Measurements from ENCODE around the gene MORN1.
"Not testable (repeated sequence)": the region's sequence is repeated elsewhere in the genome, so short reads cannot be mapped to it uniquely, and the experiment has no call there.

MORN1 gene

DNA sequence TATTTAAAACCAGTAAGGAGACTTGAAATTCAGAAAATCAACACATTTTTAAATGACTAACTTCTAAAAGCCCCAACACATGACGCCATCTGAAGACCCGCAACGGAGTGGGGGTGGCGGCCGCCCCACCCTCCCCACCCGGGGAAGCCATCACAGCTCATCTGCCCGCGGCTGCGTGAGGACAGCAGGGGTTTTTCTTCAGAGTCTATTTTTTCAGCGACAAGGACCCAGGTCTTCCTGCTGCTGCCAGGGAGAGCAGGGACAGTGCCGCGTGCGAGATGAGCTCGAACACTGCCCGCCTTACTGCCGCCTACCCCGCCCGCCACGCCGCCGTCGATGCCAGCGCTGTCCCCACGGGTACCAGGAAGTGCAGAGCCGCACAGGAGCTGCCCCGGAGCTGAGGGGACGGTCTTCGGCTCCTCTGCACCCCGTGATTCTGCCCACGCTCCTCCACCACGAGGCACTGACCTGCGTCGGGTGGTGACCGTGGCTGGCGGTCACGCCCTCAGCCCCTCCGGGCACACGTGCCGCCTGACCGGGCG lies 84.2 kb downstream of the MORN1 start:
- no peak for DNase-seq (ENCODE audit: low read depth)

DNA sequence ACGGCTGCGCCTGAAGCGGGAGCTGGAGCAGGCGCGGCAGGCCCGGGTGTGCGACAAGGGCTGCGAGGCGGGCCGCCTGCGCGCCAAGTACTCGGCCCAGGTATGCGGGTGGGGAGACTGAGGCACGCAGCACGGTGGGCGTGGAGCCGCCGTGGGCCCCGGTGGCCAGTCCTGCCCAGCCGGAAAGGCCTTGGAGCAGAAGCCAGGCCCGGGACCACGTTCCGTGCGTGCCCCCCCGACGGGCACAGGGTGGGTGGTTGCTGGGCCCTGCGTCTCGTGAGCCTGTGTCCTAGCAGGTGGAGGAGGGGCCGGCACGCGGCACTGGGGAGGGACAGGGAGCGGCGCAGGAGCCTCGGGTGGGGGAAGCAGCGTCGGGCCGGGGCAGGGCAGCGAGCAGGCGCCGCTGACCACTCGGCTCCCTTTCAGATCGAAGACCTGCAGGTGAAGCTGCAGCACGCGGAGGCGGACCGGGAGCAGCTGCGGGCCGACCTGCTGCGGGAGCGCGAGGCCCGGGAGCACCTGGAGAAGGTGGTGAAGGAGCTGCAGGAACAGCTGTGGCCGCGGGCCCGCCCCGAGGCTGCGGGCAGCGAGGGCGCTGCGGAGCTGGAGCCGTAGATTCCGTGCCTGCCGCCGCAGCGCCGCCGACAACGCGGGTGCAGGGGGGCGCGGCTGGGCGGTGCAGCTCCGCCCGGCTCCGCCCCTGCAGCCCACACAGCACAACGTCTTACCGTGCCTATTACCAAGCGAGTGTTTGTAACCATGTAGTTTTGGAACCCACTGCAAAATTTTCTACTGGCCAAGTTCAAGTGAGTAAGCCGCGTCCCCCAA lies 85.0 kb downstream of the MORN1 start:
- DNase-seq (ENCODE audit: low read depth) = peak; percentile 28

DNA sequence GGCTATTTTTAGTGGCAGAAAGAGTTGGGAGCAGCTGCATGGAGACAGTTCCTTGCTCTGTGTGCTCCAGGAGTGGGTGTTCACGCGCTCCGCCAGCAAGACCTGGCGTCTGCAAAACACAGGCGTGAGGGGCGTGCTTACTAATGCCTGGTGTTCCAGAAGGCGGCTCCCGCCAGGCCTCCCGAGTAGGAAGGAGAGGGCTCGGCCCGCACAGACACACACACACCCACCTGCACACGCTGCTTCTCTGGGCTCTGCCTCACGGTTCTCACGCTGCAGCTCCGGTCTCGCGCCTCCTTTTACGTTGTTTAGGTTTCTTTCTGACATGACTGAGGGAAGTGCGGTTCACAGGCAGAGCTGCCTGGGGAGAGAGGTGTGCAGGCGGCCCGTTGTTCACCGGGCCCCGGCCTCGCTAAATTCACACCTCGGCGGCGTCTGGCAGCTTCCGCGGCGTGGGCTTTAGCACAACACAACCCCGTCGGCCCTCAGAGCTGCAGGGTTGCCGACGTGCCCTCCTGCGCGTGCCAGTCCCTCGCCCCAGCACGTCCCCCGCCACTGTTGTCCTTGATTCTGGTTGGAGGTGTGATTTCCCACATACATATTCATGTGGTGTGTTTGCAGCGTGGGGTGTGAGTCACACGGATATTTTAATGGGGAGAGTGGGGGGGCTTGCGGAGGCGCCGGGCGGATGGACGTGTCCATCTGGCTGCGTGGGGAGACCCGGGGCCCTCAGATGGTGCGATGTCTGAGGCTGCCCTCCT lies 86.3 kb downstream of the MORN1 start:
- peak; percentile 66 for DNase-seq (ENCODE audit: low read depth)

DNA sequence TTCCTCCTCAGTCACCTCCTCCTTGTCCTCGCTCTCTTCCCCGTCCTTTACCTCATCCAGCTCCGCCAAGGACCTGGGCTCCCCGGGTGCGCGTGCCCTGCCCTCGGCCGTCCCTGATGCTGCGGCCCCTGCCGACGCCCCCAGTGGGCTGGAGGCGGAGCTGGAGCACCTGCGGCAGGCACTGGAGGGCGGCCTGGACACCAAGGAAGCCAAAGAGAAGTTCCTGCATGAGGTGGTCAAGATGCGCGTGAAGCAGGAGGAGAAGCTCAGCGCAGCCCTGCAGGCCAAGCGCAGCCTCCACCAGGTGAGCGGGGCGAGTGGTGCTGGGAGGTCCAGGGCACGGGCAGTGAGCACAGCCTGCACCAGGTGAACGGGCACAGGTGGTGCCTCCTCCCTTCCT lies 87.1 kb downstream of the MORN1 start:
- DNase-seq (ENCODE audit: low read depth) = no peak

DNA sequence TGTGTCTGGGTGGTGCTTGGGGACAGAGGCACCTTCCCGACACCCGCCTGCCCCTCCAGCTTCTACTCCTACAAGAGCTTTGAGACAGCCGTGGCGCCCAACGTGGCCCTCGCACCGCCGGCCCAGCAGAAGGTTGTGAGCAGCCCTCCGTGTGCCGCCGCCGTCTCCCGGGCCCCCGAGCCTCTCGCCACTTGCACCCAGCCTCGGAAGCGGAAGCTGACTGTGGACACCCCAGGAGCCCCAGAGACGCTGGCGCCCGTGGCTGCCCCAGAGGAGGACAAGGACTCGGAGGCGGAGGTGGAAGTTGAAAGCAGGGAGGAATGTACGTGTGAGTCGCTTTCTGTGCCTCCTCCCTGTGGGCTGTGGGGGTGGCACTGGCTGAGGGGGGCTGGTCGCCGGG lies 87.6 kb downstream of the MORN1 start:
- DNase-seq (ENCODE audit: low read depth) = no peak

DNA sequence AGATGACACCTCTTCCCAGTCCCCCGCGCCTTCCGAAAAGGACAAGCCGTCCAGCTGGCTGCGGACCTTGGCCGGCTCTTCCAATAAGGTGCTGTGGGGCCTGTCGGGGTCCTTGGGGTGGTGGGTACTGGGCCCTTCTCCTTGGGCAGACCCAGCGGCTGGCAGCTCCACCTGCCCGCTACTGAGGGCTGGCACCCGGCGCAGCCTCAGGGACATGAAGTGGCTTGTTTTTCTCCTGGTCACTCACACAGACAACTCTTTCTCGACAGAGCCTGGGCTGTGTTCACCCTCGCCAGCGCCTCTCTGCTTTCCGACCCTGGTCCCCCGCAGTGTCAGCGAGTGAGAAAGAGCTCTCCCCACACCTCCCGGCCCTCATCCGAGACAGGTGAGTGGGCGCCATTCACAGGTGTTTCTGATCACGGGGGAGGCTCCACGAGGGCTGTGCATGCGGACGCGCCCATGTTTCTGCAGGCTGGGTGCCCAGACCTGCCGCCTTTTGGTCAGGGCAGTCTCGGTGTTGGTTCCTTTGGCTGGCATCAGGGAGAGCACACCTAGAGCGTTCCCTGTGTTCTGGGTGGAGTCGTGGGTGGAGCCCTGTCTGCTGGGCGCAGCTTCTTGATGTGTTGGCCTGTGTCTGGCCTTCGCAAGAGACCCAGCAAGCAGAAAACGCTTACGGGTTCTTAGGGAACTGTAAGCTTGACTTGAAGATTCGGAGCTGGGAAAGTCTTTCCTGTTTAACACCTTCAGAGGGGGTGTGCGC lies 88.2 kb downstream of the MORN1 start:
- no peak for DNase-seq (ENCODE audit: low read depth)

DNA sequence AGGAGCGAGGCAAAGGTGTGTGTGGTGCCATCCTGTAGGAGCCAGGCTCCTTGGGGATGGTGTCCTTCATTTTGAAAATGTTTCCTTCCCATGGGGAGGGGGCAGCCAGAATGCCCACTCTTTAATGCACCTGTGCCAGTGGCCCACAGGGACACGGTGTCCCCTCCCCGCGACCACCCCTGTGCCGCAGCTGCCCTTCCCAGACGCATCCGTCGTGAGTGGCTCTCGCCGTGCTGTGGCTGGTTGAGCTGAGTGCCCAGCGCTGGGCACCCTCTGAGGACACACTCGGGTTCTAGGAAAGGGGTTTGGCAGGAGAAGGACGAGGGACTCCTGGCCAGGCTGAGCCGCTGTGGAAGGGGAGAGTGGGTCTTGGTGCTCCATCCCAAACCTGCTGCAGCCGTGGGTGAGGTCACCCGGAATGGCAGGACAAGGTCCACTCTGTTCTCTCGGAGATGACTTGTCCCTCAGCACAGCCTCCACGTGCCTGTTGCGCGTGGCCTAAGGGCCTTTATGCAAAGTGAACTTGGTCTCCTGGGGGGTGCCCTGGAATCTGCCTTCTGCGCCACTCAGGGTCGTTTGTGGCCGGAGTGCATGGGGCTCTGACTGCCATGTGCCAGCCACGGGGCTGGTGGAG lies 88.9 kb downstream of the MORN1 start:
- DNase-seq (ENCODE audit: low read depth) = no peak

DNA sequence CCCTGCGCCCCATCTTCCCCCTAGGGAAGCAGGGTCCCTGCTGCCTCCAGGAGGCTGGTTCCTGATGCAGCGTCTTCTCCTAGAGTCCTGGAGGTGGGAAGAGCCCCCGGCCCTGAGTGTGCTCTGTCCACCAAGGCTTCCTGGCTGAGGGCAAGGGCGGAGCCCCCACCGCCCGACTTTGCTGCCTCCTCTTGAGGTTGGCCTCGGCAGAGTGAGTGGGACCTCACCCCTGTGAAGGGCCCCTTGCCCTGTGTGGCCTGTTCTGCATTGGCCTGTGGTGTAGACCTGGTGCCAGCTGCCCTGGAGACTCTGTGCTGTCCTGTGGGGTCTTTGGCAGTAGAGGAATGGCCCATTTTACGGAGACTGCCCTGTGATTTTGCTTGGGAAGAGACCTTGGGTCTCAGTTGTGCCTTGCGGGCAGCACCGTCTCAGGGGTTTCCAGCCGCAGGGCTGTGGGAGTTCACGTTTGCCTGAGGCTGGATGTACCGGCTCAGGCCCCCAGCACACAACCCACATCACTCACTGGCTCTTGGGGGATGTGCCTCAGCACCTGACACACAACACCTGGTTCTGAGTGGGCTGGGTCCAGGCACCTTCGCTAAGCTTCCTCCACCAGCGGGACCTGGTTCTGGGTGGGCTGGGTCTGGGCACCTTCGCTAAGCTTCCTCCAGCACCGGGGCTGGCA lies 89.6 kb downstream of the MORN1 start:
- no peak for DNase-seq (ENCODE audit: low read depth)

DNA sequence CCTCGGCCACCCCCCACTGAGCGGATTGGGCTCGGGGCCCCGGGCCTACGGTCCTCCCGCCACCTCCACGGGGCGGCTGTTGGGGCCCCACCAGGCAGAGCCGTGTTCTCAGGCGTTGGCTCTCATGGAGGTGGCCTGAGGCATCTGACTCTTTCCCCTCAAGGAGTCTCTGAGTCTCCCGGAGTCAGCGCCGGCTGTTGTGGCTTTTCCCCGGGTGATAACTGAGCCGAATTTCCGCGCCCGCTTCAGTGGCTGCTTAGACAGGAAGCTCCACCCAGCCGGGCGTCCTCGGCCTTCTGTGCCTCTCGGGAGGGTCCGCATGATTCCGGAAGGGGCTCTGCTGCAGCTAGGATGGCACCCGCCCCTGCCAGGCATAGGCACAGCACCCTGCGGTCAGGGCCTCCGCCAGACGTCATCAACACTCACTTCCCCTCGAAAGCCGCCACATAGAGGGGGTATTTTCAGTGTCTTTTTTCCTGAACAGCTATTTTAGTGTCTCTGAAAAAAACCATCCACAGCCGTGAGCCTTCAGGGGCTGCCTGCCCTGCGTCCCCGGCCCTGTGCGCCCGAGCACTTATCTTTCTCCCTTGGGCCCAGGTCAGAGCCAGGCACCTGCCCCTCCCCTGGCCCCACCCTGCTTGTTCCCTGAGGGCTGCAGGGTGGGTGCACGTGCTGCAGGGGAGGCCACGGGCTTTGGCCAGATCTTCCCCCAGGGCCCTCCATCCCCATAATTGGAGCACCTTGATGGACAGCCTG lies 90.3 kb downstream of the MORN1 start:
- peak; percentile 63 for DNase-seq (ENCODE audit: low read depth)

DNA sequence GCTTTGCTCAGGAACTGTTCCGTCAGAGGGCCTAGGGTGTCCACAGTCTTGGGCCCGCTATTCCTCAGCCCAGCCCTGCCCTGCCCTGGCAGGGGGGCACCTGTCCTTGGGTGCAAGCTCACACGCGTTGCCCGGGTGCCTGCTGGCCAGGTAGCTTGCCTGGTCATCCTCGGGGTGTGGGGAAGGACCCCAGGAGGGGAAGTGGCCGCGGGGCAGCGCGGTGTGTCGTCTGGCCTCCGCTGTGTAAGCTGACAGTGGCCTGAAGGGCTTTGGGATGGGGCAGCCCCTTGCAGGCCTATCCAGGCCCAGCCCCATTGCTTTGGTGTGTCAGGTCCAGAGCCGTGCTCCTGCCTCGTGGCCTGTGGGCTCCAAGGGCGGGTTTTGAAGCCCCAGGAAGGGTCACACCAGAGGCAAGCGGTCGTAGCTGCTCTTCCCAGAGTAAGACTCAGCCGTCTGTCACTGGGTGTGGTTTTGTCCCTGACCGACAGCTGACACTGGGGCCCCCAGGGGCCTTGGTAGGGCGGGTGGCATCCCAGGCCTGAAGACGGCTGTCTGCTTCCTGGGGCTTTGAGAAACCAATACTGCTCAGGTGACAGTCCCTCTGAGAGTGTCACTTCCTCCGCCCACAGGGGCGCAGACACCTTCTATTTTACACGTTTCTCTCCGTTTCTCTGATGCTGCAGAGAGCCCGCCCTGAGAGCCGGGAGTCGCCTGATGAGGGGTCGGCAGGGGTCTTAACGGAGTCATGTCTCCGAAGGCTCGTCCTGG lies 91.2 kb downstream of the MORN1 start:
- no peak for DNase-seq (ENCODE audit: low read depth)

DNA sequence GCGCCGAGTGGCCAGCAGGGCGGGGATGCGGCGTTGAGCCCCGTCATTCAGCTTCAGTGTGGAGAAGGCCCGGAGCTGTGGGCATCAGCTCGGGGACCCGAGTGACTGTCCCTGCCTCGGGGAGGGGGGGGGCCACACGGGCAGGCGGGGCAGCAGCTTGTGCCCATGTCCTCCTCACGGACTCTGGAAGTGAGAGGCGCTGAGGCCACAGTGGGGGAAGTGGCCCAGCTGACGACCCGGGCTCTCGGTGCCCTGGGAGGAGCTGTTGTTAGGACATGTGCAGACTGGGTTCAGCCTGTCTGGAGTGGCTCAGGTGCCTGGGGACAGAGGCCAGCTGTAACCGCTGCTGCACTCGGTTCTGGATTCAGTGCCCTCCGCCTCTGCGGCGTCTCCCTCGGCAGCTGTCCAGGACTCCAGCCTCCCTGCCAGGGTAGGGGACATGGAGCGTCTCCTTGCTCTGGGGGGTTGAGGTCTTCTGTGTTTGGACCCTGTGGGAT lies 92.2 kb downstream of the MORN1 start:
- no peak for DNase-seq (ENCODE audit: low read depth)

DNA sequence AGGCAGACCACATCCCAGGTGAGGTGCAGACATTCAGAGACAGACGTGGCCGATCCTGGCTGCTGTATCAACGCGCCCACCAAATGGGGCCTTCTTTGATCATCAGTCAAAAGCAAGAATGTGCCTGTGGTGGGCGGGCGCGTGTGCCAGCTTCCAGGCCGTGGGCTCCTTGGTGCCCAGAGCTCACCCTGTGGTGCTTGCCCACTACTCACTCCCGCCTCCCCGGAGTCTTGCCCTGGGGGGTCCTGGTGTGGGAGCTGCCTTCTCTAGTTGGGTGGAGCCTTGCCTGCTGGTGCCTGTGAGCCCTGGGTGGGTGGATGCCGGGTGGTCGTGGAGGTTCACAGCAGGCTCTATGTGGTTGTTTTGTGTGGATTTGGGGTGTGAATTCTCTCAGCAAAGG lies 92.7 kb downstream of the MORN1 start:
- no peak for DNase-seq (ENCODE audit: low read depth)

DNA sequence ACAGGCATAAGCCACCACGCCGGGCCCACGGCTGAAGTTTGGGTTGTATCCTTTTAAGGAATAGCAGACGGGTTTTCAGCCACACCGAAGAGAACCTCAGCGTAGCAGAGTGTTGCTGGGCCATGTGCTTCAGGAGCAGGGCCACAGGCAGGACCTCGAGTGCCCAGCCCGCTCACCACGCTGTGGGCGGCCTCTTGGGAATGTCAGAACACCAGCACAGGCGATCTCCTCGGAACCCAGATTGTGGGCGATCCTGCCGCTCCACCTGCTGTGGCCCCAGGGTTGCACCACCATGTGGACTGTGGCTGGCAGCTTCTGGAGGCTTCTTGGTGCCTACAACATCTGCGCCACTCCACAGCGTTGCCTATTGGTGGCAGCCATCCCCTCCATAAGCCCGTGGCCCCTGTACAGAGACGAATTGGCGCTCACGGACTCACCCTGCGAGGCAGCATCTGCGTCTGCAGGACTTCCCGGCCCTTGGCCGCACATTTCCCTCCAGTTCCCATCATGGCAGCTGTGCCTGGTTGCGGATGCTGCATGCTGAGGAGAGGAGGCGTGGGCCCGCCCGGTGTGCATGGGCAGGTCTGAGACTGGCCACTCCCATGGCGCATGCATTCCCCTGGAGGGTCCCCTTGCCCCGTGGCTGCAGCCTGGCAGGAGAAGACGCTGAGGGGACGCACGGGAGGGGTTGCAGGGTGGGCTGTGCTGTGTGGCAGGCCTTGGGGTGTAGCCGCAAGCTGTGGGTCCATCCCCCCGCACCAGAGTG lies 93.9 kb downstream of the MORN1 start:
- DNase-seq (ENCODE audit: low read depth) = no peak

DNA sequence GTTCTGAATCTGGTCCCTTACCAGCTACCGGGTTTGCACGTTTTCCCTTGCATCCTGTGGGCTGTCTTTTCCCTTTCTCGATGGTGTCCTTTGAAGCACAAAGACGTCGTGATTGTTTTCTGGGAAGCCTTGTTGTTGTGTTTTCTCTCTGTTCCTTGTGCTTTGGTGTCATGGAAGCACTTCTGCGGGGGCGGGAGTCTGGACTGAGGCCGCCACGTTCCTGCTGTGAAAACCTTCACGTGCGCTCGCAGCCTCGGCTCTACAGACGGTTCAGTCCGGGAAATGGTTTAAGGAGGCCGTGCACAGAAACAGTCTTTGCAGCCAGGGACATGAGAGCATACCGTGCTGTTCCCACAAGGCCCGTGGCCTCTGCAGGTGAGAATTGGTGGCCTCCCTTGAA lies 94.7 kb downstream of the MORN1 start:
- no peak for DNase-seq (ENCODE audit: low read depth)

DNA sequence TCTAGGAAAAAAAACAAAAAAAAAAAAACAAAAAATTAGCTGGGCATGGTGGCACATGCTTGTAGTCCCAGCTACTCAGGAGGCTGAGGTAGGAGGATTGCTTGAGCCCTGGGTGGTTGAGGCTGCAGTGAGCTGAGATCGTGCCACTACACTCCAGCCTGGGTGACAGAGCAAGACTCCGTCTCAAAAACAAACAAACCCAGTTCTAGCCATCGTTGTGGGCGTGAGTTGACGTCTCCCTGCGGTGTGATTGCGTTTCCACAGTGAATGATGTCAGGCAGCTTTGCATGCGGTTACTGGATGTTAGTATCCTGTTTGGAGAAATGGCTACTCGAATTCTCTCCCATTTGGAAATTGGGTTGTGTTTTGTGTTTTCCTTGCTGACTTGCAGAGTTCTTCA lies 95.1 kb downstream of the MORN1 start:
- DNase-seq (ENCODE audit: low read depth) = not testable (repeated sequence)

DNA sequence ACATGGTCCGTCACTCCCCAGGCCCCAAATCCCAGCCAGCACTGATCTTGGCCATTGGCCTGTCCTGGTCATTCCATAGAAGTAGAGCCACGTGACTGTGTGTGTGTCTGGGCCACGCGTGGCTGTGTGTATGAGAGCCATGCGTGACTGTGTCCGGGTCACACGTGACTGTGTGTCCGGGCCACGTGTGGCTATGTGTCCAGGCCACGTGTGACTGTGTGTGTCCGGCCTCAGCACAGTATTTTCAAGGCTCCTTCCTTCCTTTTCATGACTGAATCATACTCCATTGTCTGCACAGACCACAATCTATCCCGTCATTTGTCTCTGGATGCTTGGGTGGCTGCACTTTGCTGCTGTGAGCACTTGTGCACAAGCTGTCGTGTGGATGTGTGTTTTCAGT lies 95.8 kb downstream of the MORN1 start:
- no peak for DNase-seq (ENCODE audit: low read depth)

DNA sequence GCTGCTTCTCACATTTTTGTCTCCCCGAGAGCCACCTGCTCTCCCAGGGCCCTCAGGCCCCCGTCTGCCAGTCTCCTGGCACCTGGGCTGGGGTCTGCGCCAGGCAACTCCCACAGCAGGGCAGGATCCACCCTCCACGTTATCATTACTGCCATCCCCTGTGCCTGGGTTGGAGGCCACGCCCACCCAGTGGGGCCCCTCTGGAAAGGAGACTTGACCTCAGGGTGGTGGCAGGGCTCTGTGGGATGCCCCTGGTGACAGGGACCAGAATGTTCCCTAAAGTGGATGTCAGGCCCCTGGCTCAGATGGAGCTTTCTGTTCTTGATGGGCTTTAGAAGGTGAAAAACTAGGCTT lies 96.7 kb downstream of the MORN1 start:
- no peak for DNase-seq (ENCODE audit: low read depth)

DNA sequence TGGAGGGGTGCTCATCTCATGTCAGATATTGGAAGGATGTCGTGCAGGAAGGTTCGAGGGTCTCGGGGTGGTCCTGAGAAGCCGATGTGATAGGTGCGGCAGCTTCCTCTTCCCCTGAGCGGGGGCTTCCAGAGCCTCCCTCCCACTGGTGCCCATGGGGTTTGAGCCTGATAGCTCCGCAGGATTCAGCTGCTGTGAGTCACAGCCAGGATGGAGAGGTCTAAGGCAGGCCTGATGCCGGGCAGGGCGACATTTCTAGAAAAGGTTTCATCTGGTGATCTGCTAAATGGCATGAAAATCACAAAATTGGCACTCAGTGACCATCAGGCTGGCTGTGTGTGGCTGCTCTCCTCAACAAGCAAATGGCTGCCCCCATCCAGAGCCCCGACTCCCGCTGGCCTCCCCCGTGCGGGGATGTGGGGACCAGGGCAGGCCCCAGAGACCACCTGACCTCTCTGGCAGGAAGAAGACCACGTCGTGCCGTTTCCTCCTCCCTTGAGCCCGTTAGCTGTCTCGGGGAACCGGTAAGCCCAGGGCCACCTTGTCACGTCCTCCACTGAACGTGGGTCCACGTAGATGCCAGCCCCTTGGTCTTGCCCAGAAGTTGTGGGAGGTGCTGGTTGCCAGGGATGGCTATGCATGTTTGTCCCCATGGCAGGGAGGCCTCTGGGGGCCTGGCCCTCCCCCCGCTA lies 97.2 kb downstream of the MORN1 start:
- DNase-seq (ENCODE audit: low read depth) = peak; percentile 35
